PC-3 (cell line): Measurements from ENCODE around the gene NRCAM.

ENCODE experiments used
- CTCF ChIP-seq: fragments of 300-600 bp; sonication (generic); conservative IDR thresholded peaks from 2 replicates; pipeline ENCODE4 v1.5.1; 2017; ENCODE audit warnings: antibody characterized with exemption, low read depth, mild to moderate bottlenecking, low read length
- EZH2phosphoT487 ChIP-seq: fragments of 300-600 bp; sonication (generic); IDR thresholded peaks from 2 replicates; pipeline ENCODE4 v1.6.1; 2018; ENCODE audit warnings: mild to moderate bottlenecking, antibody characterized with exemption, low read length, borderline replicate concordance

- no peak for TF ChIP-seq CTCF
- no peak for TF ChIP-seq EZH2phosphoT487
Observed at GRCh38 chr7:108321359-108321758, 134.9 kb downstream of the NRCAM start.
